ENCODE measurements around the gene ABCC6. TPM values are rescaled to one million over a fixed set of nuclear protein-coding genes. Genes with fewer than 3 reads are reported as not detected.

Gene ABCC6
- total RNA-seq, 1 experiment from 2014 or later, result 0.73 TPM

- H3K36me3 ChIP-seq (ENCODE audit: low read depth, low read length), result peaks cover 32% of the 10 kb centered on the region
- no peaks in the 10 kb centered on the region for H4K20me1 ChIP-seq (ENCODE audit: low read length)
- DNase-seq (no peak), ATAC-seq (no peak)
- H3K4me1 ChIP-seq (ENCODE audit: insufficient read depth, low read length), result no peaks in the 10 kb centered on the region
- H3K79me2 ChIP-seq (ENCODE audit: low read length), result no peaks in the 10 kb centered on the region
- no peak overlapping the region for H3K4me2 ChIP-seq (ENCODE audit: low read length)
- H3K9ac ChIP-seq (ENCODE audit: low read length), result no peak overlapping the region
- intact Hi-C loops (cut with micrococcal nuclease), result no loop called here
- H3F3A ChIP-seq (ENCODE audit: low read length, unreplicated experiment), result no peaks in the 10 kb centered on the region
- CTCF ChIA-PET, result no interaction called here
- no peaks in the 10 kb centered on the region for H3K27me3 ChIP-seq (ENCODE audit: low read length)
- no peak for TF ChIP-seq CTCF (conservative IDR thresholded peaks at IDR 0.05; ENCODE audit: low read depth, low read length)
- no peak for TF ChIP-seq EZH2phosphoT487 (IDR thresholded peaks at IDR 0.05; ENCODE audit: borderline replicate concordance, low read length)
- no peak for TF ChIP-seq EZH2 (IDR thresholded peaks at IDR 0.05; ENCODE audit: low read length, unreplicated experiment)
- no peak overlapping the region for H3K4me3 ChIP-seq (ENCODE audit: low read length)
- no TSS peak for BruUV-seq (replicated peaks)
- POLR2A ChIA-PET (ENCODE audit: unreplicated experiment), result no interaction called here
- no peak overlapping the region for H2AFZ ChIP-seq (ENCODE audit: low read length)
- no peak overlapping the region for H3K27ac ChIP-seq (ENCODE audit: low read length)
- H3K9me3 ChIP-seq (ENCODE audit: low read length), result no peaks in the 10 kb centered on the region
- H3K9me2 ChIP-seq (replicated peaks; ENCODE audit: low read length), result no peaks in the 10 kb centered on the region
Measured at GRCh38 chr16:16120382-16121184, 102.7 kb downstream of the ABCC6 start.

- ChIA-PET CTCF (no interaction called here), POLR2A (ENCODE audit: unreplicated experiment) (no interaction called here)
- Histone ChIP-seq H3K27me3 (ENCODE audit: low read length) (no peaks in the 10 kb centered on the region), H3K4me2 (ENCODE audit: low read length) (no peak overlapping the region), H3K4me1 (ENCODE audit: insufficient read depth, low read length) (no peaks in the 10 kb centered on the region), H3K36me3 (ENCODE audit: low read depth, low read length) (peaks cover 32% of the 10 kb centered on the region), H3K9me3 (ENCODE audit: low read length) (no peaks in the 10 kb centered on the region), H4K20me1 (ENCODE audit: low read length) (no peaks in the 10 kb centered on the region), H2AFZ (ENCODE audit: low read length) (no peak overlapping the region), H3K9me2 (replicated peaks; ENCODE audit: low read length) (no peaks in the 10 kb centered on the region), H3F3A (ENCODE audit: low read length, unreplicated experiment) (no peaks in the 10 kb centered on the region), H3K27ac (ENCODE audit: low read length) (no peak overlapping the region), H3K79me2 (ENCODE audit: low read length) (no peaks in the 10 kb centered on the region), H3K9ac (ENCODE audit: low read length) (no peak overlapping the region), H3K4me3 (ENCODE audit: low read length) (no peak overlapping the region)
- no peak for ATAC-seq
- DNase-seq, result no peak
- BruUV-seq (replicated peaks), result no TSS peak
- TF ChIP-seq EZH2phosphoT487 (IDR thresholded peaks at IDR 0.05; ENCODE audit: borderline replicate concordance, low read length) (no peak), EZH2 (IDR thresholded peaks at IDR 0.05; ENCODE audit: low read length, unreplicated experiment) (no peak), CTCF (conservative IDR thresholded peaks at IDR 0.05; ENCODE audit: low read depth, low read length) (no peak)
- intact Hi-C loops (cut with micrococcal nuclease), result no loop called here
Measured at GRCh38 chr16:16120044-16120381, 103.3 kb downstream of the ABCC6 start.

DNA sequence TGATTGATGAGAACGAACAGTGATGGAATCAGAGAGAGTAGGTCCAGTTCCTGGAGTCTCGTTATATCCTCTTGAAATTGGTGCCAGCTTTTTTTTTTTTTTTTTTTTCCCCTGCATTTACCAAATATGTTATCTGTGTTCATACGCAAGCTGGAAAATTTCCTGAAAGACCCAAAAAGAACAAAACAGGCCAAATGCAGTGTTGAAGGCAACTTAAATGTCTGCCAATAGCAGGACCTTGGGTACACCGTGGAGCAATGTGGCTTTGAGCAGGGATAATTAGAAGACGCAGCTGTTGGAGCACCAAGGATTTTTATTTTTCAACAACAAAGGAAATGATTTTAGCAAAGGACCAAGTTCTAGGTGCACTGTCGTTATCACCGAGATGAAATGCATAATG is 105.0 kb downstream of the ABCC6 start:
- Histone ChIP-seq H3K27me3 (ENCODE audit: low read length) (no peaks in the 10 kb centered on the region), H2AFZ (ENCODE audit: low read length) (no peak overlapping the region), H3K36me3 (ENCODE audit: low read depth, low read length) (peaks cover 28% of the 10 kb centered on the region), H4K20me1 (ENCODE audit: low read length) (no peaks in the 10 kb centered on the region), H3K79me2 (ENCODE audit: low read length) (no peaks in the 10 kb centered on the region), H3K9ac (ENCODE audit: low read length) (no peak overlapping the region), H3K9me2 (replicated peaks; ENCODE audit: low read length) (no peaks in the 10 kb centered on the region), H3K9me3 (ENCODE audit: low read length) (no peaks in the 10 kb centered on the region), H3K27ac (ENCODE audit: low read length) (no peak overlapping the region), H3K4me1 (ENCODE audit: insufficient read depth, low read length) (no peaks in the 10 kb centered on the region), H3F3A (ENCODE audit: low read length, unreplicated experiment) (no peaks in the 10 kb centered on the region), H3K4me2 (ENCODE audit: low read length) (no peak overlapping the region), H3K4me3 (ENCODE audit: low read length) (no peak overlapping the region)
- no peak for DNase-seq
- CTCF ChIA-PET, result no interaction called here
- TF ChIP-seq CTCF (conservative IDR thresholded peaks at IDR 0.05; ENCODE audit: low read depth, low read length), result no peak
- TF ChIP-seq EZH2phosphoT487 (IDR thresholded peaks at IDR 0.05; ENCODE audit: borderline replicate concordance, low read length), result no peak
- TF ChIP-seq EZH2 (IDR thresholded peaks at IDR 0.05; ENCODE audit: low read length, unreplicated experiment), result no peak
- intact Hi-C loops (cut with micrococcal nuclease), result no loop called here
- no TSS peak for BruUV-seq (replicated peaks)
- no peak for ATAC-seq
- POLR2A ChIA-PET (ENCODE audit: unreplicated experiment), result no interaction called here

Data from PC-3 (cell line).